Stomach (tissue), 9 donors: ENCODE results near the gene MSX1. TPM values are rescaled to one million over a fixed set of nuclear protein-coding genes. Genes with fewer than 3 reads are reported as not detected.

Experiments used
- DNase-seq, 2 donors: peaks; one replicate each; pipeline versions ENCODE4 v3.0.0 to v3.0.0-alpha.2; 2013 to 2019
- H3K27ac ChIP-seq, 5 donors: fragments of 200-600 bp in 4 of 5; sonication (generic) in 4 of 5; one replicate each; pipeline ENCODE4 v1.5.1; 2013 to 2019; ENCODE audit warnings: mild to moderate bottlenecking in 1 of 5, moderate library complexity in 1 of 5
- H3K27me3 ChIP-seq, 3 donors: fragments of 200-600 bp; sonication (generic); one replicate each; pipeline ENCODE4 v1.5.1; 2017 to 2019; ENCODE audit warnings: mixed run types in 1 of 3
- H3K36me3 ChIP-seq, 4 donors: fragments of 200-600 bp; sonication (generic); 1 replicate in 3 of 4; 2 replicates in 1 of 4; pipeline ENCODE4 v1.5.1; 2016 to 2019
- H3K4me1 ChIP-seq, 4 donors: fragments of 200-600 bp; sonication (generic); one replicate each; pipeline ENCODE4 v1.5.1; 2016 to 2019
- H3K4me3 ChIP-seq, 4 donors: fragments of 200-600 bp; sonication (generic) in 3 of 4; one replicate each; pipeline ENCODE4 v1.5.1; 2016 to 2019; ENCODE audit warnings: mild to moderate bottlenecking in 1 of 4
- H3K9me3 ChIP-seq, 4 donors: fragments of 200-600 bp; sonication (generic); one replicate each; pipeline ENCODE4 v1.5.1; 2016 to 2019
- EP300 ChIP-seq: sonication (generic); formaldehyde crosslinking; IDR thresholded peaks from one replicate; pipeline ENCODE4 v1.6.1; 2017; ENCODE audit warnings: antibody characterized with exemption
- POLR2A ChIP-seq, 4 donors: fragments of 450-650 bp; IDR thresholded peaks; one replicate each; pipeline ENCODE4 v1.6.1; 2016; ENCODE audit warnings: antibody characterized with exemption in 4 of 4, control low read depth in 2 of 4, mild to moderate bottlenecking in 1 of 4, moderate library complexity in 1 of 4
- POLR2AphosphoS5 ChIP-seq, 3 donors: sonication (generic); formaldehyde crosslinking; IDR thresholded peaks; one replicate each; pipeline ENCODE4 v1.6.1; 2016; ENCODE audit warnings: antibody characterized with exemption in 3 of 3
- WGBS, 5 donors: extraction: QIAGEN DNeasy Blood & Tissue Kit in 3 of 5; methylation state at CpG; one replicate each; pipeline versions ENCODE4 v1.1.5 to v1.1.7; 2013 to 2018; 5-methylcytosine and 5-hydroxymethylcytosine counted together
- intact Hi-C: fragments of 100-400 bp; cut with DNase I; formaldehyde crosslinking; loops from one replicate; pipeline ENCODE4 v1.15.1; 2023; ENCODE audit warnings: low total_unique reads
- polyA plus RNA-seq, 3 donors: library from polyadenylated mRNA; stranded (reverse); fragments of 200-250 nt; gene quantifications; one replicate each; pipeline ENCODE4 v1.2.3, GENCODE V29; 2013
- total RNA-seq, 5 donors: library from RNA; depleted of rRNA; stranded (reverse); fragments of >200 nt; gene quantifications; one replicate each; pipeline versions ENCODE4 v1.1.0 to v1.2.3, GENCODE V29; 2014 to 2016
- TF ChIP-seq, protein P1 (sequence below), 7 experiments: fragments of 450-650 bp in 4 of 7; fragments of 200-600 bp in 3 of 7; sonication (generic) in 3 of 7; IDR thresholded peaks; one replicate each; pipeline ENCODE4 v1.5.1; 2016 to 2019; ENCODE audit warnings: antibody characterized with exemption in 7 of 7, control low read depth in 2 of 7, mild to moderate bottlenecking in 1 of 7
- donor health status: healthy with polysubstance abuse.
- donor health status: Bipolar disorder and iron deficiency.
- donor health status: healthy.

The MSX1 gene
- total and polyA plus RNA-seq, 8 donors: 0.55 to 6.5 (median 1.1) TPM; not detected in 3

DNA sequence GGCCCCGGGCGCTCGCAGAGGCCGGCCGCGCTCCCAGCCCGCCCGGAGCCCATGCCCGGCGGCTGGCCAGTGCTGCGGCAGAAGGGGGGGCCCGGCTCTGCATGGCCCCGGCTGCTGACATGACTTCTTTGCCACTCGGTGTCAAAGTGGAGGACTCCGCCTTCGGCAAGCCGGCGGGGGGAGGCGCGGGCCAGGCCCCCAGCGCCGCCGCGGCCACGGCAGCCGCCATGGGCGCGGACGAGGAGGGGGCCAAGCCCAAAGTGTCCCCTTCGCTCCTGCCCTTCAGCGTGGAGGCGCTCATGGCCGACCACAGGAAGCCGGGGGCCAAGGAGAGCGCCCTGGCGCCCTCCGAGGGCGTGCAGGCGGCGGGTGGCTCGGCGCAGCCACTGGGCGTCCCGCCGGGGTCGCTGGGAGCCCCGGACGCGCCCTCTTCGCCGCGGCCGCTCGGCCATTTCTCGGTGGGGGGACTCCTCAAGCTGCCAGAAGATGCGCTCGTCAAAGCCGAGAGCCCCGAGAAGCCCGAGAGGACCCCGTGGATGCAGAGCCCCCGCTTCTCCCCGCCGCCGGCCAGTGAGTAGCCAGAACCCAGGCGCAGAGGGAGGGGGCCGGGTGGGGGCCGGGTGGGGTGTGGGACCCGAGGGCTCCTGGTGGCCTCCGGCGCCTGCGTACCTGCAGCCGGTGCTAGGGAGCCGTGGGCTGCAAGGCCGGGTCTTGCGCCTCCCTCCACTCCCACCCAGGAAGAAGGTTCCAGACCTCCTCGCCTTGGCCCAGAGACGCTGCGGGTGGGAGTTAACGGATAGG lies 534 bp downstream of the MSX1 start:
- peak overlapping the region; percentile 55 to 83 (median 66) for H3K4me3 ChIP-seq
- H3K4me1 ChIP-seq: peaks cover 40 to 72% (median 62%) of the 10 kb centered on the region in 4 donors
- peaks cover 0 to 15% (median 2%) of the 10 kb centered on the region in 4 donors for H3K9me3 ChIP-seq
- 1 to 3% (median 2%) methylated on average over 22 to 80 of the region's 80 CpGs for WGBS, 5 donors
- no peak for DNase-seq
- no peak for TF ChIP-seq EP300
- TF ChIP-seq POLR2AphosphoS5 (IDR thresholded peaks at IDR 0.05): no peak
- TF ChIP-seq POLR2A (IDR thresholded peaks at IDR 0.05): no peak
- TF ChIP-seq, protein P1, sequence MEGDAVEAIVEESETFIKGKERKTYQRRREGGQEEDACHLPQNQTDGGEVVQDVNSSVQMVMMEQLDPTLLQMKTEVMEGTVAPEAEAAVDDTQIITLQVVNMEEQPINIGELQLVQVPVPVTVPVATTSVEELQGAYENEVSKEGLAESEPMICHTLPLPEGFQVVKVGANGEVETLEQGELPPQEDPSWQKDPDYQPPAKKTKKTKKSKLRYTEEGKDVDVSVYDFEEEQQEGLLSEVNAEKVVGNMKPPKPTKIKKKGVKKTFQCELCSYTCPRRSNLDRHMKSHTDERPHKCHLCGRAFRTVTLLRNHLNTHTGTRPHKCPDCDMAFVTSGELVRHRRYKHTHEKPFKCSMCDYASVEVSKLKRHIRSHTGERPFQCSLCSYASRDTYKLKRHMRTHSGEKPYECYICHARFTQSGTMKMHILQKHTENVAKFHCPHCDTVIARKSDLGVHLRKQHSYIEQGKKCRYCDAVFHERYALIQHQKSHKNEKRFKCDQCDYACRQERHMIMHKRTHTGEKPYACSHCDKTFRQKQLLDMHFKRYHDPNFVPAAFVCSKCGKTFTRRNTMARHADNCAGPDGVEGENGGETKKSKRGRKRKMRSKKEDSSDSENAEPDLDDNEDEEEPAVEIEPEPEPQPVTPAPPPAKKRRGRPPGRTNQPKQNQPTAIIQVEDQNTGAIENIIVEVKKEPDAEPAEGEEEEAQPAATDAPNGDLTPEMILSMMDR (IDR thresholded peaks at IDR 0.05): no peak
- peak overlapping the region in 2 of 5 donors; percentile 64 to 68 for H3K27ac ChIP-seq
- intact Hi-C loops: no loop called here
- no peaks in the 10 kb centered on the region for H3K36me3 ChIP-seq
- H3K27me3 ChIP-seq: peaks cover 60 to 100% (median 92%) of the 10 kb centered on the region in 3 donors

- H3K27me3 ChIP-seq: peaks cover 60 to 100% (median 92%) of the 10 kb centered on the region in 3 donors
- DNase-seq: peak in 1 of 2 donors; percentile 60
- WGBS, 5 donors: 3 to 7% (median 4%) methylated on average over 32 to 39 of the region's 39 CpGs
- peak overlapping the region in 2 of 5 donors; percentile 64 to 68 for H3K27ac ChIP-seq
- H3K36me3 ChIP-seq: no peaks in the 10 kb centered on the region
- TF ChIP-seq POLR2A (IDR thresholded peaks at IDR 0.05) (no peak), EP300 (no peak), POLR2AphosphoS5 (IDR thresholded peaks at IDR 0.05) (no peak)
- TF ChIP-seq, protein P1 (IDR thresholded peaks at IDR 0.05): no peak
- H3K4me3 ChIP-seq: peak overlapping the region; percentile 55 to 83 (median 66)
- peaks cover 0 to 15% (median 2%) of the 10 kb centered on the region in 4 donors for H3K9me3 ChIP-seq
- intact Hi-C loops: no loop called here
- peaks cover 41 to 75% (median 63%) of the 10 kb centered on the region in 4 donors for H3K4me1 ChIP-seq
Measured at GRCh38 chr4:4860600-4861389, 1.3 kb downstream of the MSX1 start.

- Histone ChIP-seq H3K4me3 (peak overlapping the region in 3 of 4 donors; percentile 55 to 83 (median 74)), H3K27me3 (peaks cover 66 to 100% (median 92%) of the 10 kb centered on the region in 3 donors), H3K9me3 (peaks cover 0 to 15% (median 2%) of the 10 kb centered on the region in 4 donors), H3K4me1 (peaks cover 42 to 75% (median 62%) of the 10 kb centered on the region in 4 donors), H3K36me3 (no peaks in the 10 kb centered on the region), H3K27ac (no peak overlapping the region)
- 8 to 19% (median 12%) methylated on average over 21 of the region's 21 CpGs for WGBS, 5 donors
- TF ChIP-seq POLR2A (IDR thresholded peaks at IDR 0.05): no peak
- no peak for TF ChIP-seq POLR2AphosphoS5 (IDR thresholded peaks at IDR 0.05)
- no peak for TF ChIP-seq EP300
- TF ChIP-seq, protein P1 (IDR thresholded peaks at IDR 0.05): no peak
- intact Hi-C loops: no loop called here
- DNase-seq: no peak
Measured at GRCh38 chr4:4861390-4862018, 2.0 kb downstream of the MSX1 start.

- Histone ChIP-seq H3K27me3 (peaks cover 72 to 100% (median 92%) of the 10 kb centered on the region in 3 donors), H3K9me3 (peaks cover 0 to 15% (median 2%) of the 10 kb centered on the region in 4 donors), H3K4me1 (peaks cover 42 to 75% (median 62%) of the 10 kb centered on the region in 4 donors), H3K4me3 (no peak overlapping the region), H3K27ac (no peak overlapping the region), H3K36me3 (no peaks in the 10 kb centered on the region)
- no peak for DNase-seq
- intact Hi-C loops: no loop called here
- no peak for TF ChIP-seq POLR2A (IDR thresholded peaks at IDR 0.05)
- no peak for TF ChIP-seq POLR2AphosphoS5 (IDR thresholded peaks at IDR 0.05)
- TF ChIP-seq, protein P1 (IDR thresholded peaks at IDR 0.05): no peak
- no peak for TF ChIP-seq EP300
- 25 to 48% (median 26%) methylated on average over 16 of the region's 16 CpGs for WGBS, 5 donors
Measured at GRCh38 chr4:4862071-4862551, 2.6 kb downstream of the MSX1 start.
